Amygdala (tissue), 56 donors: ENCODE results near the gene CMSS1.

Source experiments
- DNase-seq, 56 donors: peaks; one replicate each; lab custom pipeline; 2025; lab: John Stamatoyannopoulos, UW

CMSS1 gene

GRCh38 chr3:99976584-99976983 is 158.9 kb downstream of the CMSS1 start:
- DNase-seq, result no peak

GRCh38 chr3:99978221-99978620 is 160.6 kb downstream of the CMSS1 start:
- DNase-seq, result no peak

GRCh38 chr3:99980606-99981005 is 162.9 kb downstream of the CMSS1 start:
- no peak for DNase-seq

GRCh38 chr3:99981138-99981537 is 163.5 kb downstream of the CMSS1 start:
- DNase-seq, result no peak

- DNase-seq, result no peak
These were observed 165.0 kb downstream of the CMSS1 start for GRCh38 chr3:99982650-99983049.

- DNase-seq, result no peak
These were observed 166.5 kb downstream of the CMSS1 start for GRCh38 chr3:99984139-99984538.

GRCh38 chr3:99984668-99985067 is 167.0 kb downstream of the CMSS1 start:
- no peak for DNase-seq

- DNase-seq, result no peak
These were observed 172.5 kb downstream of the CMSS1 start for GRCh38 chr3:99990179-99990578.

GRCh38 chr3:99997293-99997692 is 179.6 kb downstream of the CMSS1 start:
- DNase-seq, result no peak

- no peak for DNase-seq
These were observed 181.9 kb downstream of the CMSS1 start for GRCh38 chr3:99999536-99999935.

- DNase-seq, result no peak
These were observed 183.4 kb downstream of the CMSS1 start for GRCh38 chr3:100001083-100001482.

GRCh38 chr3:100001526-100002270 is 184.0 kb downstream of the CMSS1 start:
- DNase-seq, result no peak

GRCh38 chr3:100002599-100003350 is 185.1 kb downstream of the CMSS1 start:
- no peak for DNase-seq

GRCh38 chr3:100003609-100004503 is 186.2 kb downstream of the CMSS1 start:
- no peak for DNase-seq

GRCh38 chr3:100004931-100005330 is 187.3 kb downstream of the CMSS1 start:
- DNase-seq, result no peak

GRCh38 chr3:100005665-100006393 is 188.2 kb downstream of the CMSS1 start:
- DNase-seq, result no peak

GRCh38 chr3:100006570-100007271 is 189.1 kb downstream of the CMSS1 start:
- no peak for DNase-seq

GRCh38 chr3:100007313-100007712 is 189.7 kb downstream of the CMSS1 start:
- no peak for DNase-seq

GRCh38 chr3:100008081-100008698 is 190.5 kb downstream of the CMSS1 start:
- DNase-seq, result no peak
